NB4 (cell line): ENCODE data around the gene PREB.

Experiments used
- CTCF ChIP-seq: IDR thresholded peaks from one replicate; pipeline ENCODE4 v1.5.1; 2012; ENCODE audit warnings: low read depth, low read length
- TF ChIP-seq, protein P1 (sequence below): IDR thresholded peaks from 2 replicates; pipeline ENCODE4 v1.6.1; 2011; ENCODE audit warnings: low read depth, low read length

- no peak for TF ChIP-seq CTCF
- TF ChIP-seq, protein P1, sequence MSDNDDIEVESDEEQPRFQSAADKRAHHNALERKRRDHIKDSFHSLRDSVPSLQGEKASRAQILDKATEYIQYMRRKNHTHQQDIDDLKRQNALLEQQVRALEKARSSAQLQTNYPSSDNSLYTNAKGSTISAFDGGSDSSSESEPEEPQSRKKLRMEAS, result no peak
Observed at GRCh38 chr2:27149570-27150405, 15.4 kb upstream of the PREB start.
